Smooth muscle cell of trachea (primary cell): ENCODE measurements around the gene ZNF341. TPM values are rescaled to one million over a fixed set of nuclear protein-coding genes. Genes with fewer than 3 reads are reported as not detected.

Experiments
- total RNA-seq: library from RNA; depleted of rRNA; stranded (reverse); fragments of >200 nt; gene quantifications from 2 replicates; pipeline ENCODE4 v1.2.1, GENCODE V29; 2014

Gene ZNF341
- 1.2 and 2.2 TPM in 2 replicates for total RNA-seq

DNA sequence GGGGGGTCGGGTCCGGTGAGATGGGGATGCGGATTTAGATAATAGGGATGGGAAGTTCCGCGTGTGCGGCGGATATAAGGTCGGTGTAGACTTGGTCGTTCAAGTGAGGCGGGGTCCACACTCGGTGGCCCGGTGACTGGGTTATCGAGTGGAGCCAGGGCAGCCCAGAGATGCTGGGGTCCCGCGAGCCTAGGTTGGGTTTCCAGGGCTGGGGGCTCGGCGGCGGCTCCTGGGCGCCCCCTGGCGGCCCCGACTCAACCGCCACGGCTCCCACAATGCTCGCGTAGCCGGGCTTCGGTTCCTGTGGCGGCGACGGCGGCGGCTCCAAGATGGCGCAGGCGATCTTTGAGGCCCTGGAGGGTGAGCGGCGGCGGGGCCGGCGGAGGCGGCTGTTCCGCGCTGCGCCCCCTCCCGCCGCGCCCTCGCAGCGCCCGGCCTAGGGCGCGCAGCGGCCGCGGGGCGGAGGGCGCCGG, at the start of gene ZNF341:
Gene ZNF341 (plus strand): TSS at position 304 of the 473 bp plus-strand sequence. CDS start 26 bp downstream, at position 330.

DNA sequence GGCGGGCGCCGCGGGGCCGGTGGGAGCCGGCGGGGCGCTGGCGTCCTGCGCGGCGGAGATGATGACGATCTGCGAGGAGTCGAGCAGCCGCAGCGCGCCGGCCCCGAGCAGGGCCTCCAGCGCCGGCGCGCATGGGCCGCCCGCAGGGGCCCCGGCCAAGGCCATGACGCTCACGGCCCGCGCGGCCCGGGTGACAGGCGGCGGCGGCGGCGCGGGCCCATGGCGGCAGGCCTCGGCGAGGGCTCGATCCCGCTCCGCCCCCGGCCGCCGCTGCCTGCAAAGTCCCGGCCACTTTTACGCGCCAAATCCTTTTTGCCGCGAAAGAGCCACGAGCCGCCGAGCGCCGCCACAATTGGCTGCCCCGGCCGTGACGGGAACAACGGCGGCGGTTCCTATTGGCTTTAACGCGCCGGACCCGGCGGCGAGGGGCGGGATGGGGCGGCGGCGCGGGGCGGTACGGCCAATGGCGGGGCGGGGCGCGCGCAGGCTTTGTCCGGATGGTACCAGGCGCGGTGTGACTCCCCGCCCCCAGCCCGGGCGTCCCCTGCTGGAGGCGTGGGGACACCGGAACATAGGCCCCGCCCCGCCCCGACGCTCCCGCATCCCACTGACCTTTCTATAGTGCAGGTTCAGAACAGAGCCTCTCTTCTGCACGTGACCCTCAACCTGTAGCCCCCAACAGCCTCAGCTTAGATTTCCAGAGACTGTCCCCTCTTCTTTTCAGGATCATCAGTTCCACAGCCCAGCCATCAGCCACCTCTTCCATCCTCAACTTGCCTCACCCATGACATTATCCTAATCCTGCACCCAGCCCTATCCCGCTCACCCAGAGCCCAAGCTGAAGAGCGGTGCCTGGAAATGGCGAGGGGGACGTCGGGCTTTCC, 45.5 kb upstream of the ZNF341 start, which contains the start of gene E2F1:
Gene E2F1 (minus strand): TSS at position 286 of the 884 bp plus-strand sequence. CDS start 121 bp downstream, at position 165.

GRCh38 chr20:33719989-33720709, 11.6 kb upstream of the ZNF341 start, which contains the start of gene PXMP4:
TSS of gene PXMP4 (minus strand) at chr20:33720310. CDS start at chr20:33720207, 103 bp downstream.

GRCh38 chr20:33810885-33811775, 79.3 kb downstream of the ZNF341 start, which contains the start of gene CHMP4B:
TSS of gene CHMP4B (plus strand) at chr20:33811348. CDS start at chr20:33811469, 121 bp downstream.

Other genes with a start within 250 kb of the ZNF341 start
- 7.1 and 8.9 TPM in 2 replicates for gene CBFA2T2, start 241.9 kb upstream of the ZNF341 start, total RNA-seq
- gene C20orf144, start 69.7 kb upstream of the ZNF341 start, total RNA-seq = under 0.01 and 0.44 TPM in 2 replicates
- gene ACTL10, start 65.1 kb upstream of the ZNF341 start, total RNA-seq = 3.0 and 3.3 TPM in 2 replicates
- 29.5 and 42.2 TPM in 2 replicates for gene NECAB3, start 57.6 kb upstream of the ZNF341 start, total RNA-seq
- 1.8 and 4.5 TPM in 2 replicates for gene E2F1, start 45.6 kb upstream of the ZNF341 start, total RNA-seq
- gene PXMP4, start 11.7 kb upstream of the ZNF341 start, total RNA-seq = 7.6 and 9.1 TPM in 2 replicates
- gene CHMP4B, start 79.4 kb downstream of the ZNF341 start, total RNA-seq = 37.5 and 38.8 TPM in 2 replicates